GM06990 (cell line): ENCODE measurements around the gene ACOT13.
A peak's percentile ranks its signal among the peaks of the same experiment; 100 is the strongest.

Experiments
- DNase-seq: peaks from one replicate; pipeline ENCODE4 v3.0.0-alpha.2; 2011; ENCODE audit not compliant: insufficient read length; ENCODE audit errors: extremely low read depth
- H3K27me3 ChIP-seq: replicated peaks from 2 replicates; pipeline ENCODE4 v1.6.0; 2011; ENCODE audit warnings: low read length; ENCODE audit not compliant: control insufficient read depth, insufficient read depth
- H3K36me3 ChIP-seq: 2 replicates; pipeline ENCODE4 v1.5.1; 2011; ENCODE audit warnings: low read length; ENCODE audit not compliant: control insufficient read depth, insufficient read depth
- H3K4me3 ChIP-seq: replicated peaks from 2 replicates; pipeline ENCODE4 v1.5.1; 2011; ENCODE audit warnings: low read depth, mild to moderate bottlenecking, control low read depth, low read length
- TF ChIP-seq, protein P1 (sequence below): IDR thresholded peaks from 2 replicates; pipeline ENCODE4 v1.5.1; 2011; ENCODE audit warnings: low read length, control low read depth, mild to moderate bottlenecking, inconsistent platforms; ENCODE audit not compliant: insufficient read depth, poor library complexity, severe bottlenecking

The ACOT13 gene

DNA sequence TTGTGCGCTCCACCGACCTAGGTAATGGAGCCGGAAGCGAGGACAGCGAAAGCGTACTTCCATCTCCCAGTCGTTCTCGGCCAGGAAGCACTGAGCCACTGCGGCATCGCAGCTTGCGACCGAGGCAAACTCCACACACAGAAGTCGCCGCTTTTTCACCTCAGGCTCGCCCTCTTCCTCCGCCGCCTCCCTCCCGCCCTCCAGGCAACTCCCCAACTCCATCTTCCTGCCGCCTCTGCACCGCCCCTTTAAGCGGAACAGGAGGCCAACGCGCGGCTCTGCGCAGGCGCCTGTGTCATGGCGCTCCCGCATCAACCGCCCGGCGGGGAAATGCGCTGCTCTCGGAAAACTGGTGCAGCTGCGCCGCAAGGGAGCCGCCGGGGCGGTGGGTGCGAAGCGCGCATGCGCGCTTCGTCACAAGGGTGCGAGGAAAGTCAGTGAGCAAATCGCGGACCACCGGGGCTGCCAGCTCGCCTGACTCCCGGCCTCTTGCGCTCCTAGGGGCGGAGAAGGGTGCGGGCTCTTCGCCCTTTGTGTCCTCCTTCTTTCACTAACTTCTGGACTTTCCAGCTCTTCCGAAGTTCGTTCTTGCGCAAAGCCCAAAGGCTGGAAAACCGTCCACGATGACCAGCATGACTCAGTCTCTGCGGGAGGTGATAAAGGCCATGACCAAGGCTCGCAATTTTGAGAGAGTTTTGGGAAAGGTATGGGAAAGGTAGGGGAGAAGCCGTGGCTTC is at the start of gene ACOT13, which contains the start of gene TDP2:
TSS of gene ACOT13 (plus strand) at position 437 of the 737 bp plus-strand sequence. CDS start at position 624, 187 bp downstream.
TSS of gene TDP2 (minus strand) at position 259 of the 737 bp plus-strand sequence. CDS start at position 222, 37 bp downstream.
- Histone ChIP-seq H3K36me3 (peaks cover 5% of the 10 kb centered on the region), H3K27me3 (no peaks in the 10 kb centered on the region), H3K4me3 (peak within 1 kb of the TSS; percentile 94)
- TF ChIP-seq, protein P1, sequence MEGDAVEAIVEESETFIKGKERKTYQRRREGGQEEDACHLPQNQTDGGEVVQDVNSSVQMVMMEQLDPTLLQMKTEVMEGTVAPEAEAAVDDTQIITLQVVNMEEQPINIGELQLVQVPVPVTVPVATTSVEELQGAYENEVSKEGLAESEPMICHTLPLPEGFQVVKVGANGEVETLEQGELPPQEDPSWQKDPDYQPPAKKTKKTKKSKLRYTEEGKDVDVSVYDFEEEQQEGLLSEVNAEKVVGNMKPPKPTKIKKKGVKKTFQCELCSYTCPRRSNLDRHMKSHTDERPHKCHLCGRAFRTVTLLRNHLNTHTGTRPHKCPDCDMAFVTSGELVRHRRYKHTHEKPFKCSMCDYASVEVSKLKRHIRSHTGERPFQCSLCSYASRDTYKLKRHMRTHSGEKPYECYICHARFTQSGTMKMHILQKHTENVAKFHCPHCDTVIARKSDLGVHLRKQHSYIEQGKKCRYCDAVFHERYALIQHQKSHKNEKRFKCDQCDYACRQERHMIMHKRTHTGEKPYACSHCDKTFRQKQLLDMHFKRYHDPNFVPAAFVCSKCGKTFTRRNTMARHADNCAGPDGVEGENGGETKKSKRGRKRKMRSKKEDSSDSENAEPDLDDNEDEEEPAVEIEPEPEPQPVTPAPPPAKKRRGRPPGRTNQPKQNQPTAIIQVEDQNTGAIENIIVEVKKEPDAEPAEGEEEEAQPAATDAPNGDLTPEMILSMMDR: peak; percentile 59
- DNase-seq: peak; percentile 99

DNA sequence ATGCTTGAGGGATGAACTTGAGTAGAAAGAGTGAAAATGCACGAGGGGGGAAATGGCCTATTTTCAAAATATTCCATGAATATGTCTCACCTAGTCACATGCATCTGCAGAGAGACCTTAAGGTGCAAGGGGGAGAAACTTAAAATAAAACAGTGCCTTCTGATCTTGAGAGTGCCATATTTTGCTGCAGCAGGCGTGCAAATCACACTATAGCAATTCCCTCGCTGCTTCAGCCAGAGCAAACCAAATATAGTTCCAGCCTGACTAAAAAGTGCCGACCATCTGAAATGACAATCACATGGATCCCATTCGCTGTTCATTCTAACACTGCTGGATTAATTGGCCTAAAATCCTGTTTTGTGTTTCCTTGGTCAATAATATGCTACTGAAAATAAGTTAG is 47.2 kb upstream of the ACOT13 start:
- Histone ChIP-seq H3K4me3 (no peak overlapping the region), H3K27me3 (no peaks in the 10 kb centered on the region; the same call in 1 of the 2 replicates), H3K36me3 (no peaks in the 10 kb centered on the region)
- DNase-seq: no peak
- TF ChIP-seq, protein P1: no peak

DNA sequence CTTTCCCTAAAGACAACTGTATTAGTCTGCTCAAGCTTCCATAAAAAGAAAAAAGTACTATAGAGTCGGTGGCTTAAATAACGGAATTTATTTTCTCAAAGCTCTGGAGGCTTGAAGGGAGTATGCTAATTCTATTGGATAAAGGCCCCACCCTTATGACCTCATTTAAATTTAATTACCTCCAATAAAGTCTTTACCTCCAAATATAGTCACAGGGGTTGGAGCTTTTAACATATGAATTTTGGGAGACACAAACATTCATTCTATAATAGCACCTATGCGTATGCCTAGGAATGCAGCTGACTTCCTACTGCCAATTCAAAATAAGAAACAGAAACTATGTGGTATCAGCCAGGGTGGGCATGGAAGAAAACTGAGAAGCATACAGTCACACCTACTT is 46.2 kb upstream of the ACOT13 start:
- TF ChIP-seq, protein P1: no peak
- Histone ChIP-seq H3K4me3 (no peak overlapping the region), H3K27me3 (no peaks in the 10 kb centered on the region; the same call in 1 of the 2 replicates)

DNA sequence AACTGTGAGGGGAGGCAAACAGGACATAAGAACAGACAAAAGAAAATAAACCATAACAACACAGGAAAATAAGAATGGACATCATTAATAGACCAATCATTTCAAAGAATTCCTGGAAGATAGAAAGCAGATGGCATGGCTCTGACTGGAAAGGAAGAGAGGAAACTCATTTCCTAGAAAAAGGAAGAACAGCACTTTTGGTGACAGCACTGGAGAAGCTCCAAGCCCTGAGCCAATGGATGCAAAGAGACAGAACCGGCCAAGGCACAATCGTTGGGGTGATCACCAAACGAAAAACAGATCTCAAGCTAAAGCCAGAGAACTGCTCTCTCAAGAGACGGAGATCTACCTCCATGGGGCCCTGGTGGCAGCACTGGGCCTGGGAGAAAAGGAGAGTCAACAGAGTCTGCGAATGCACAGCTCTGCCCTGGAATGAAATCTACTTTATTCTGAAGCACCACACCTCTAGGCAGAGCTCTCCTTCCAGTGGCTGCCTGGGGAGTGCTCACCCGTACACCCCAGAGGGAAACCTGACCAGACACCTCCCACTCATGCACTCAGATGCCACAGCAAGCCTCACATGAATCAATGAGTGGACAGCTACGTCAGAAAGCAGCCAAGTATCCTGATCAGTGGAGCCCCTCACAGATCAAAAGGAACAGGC is 45.1 kb upstream of the ACOT13 start:
- Histone ChIP-seq H3K27me3 (no peaks in the 10 kb centered on the region; the same call in 1 of the 2 replicates), H3K4me3 (no peak overlapping the region), H3K36me3 (no peaks in the 10 kb centered on the region)
- TF ChIP-seq, protein P1: no peak
- no peak for DNase-seq

More for the DNA sequence above, 46.2 kb upstream of the ACOT13 start:
- no peaks in the 10 kb centered on the region for H3K36me3 ChIP-seq
- DNase-seq: no peak

DNA sequence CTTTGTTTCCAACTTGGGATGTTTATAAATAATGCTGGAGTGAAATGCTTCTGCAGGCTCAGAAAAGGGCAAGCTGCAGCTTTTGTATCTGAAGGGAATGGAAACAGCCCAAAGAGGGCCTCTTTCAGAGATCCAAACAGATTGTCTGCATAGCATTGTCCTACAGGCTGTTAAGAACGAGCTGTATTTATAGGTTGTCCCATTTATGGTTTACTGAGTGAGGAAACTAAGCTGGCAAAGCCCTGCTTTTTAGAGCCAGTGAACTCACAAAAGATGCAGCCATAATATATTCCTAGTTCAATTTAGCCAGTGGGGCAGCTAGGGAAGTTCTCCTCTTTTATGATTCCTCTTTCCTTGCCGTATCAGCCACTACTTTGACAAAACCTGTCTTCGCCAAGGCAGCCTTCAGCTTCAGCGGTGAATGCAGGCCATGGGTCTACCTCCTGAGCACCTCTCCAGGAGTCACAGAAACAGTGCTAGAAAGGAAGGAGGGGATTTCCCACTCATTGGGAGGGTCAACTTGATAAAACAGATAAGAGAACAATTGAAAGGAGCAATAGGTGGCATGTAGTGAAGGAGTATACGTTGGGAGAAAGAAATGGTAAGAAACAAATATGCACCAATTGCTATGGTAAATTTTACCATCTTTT is 35.9 kb upstream of the ACOT13 start:
- H3K4me3 ChIP-seq: no peak overlapping the region
- no peaks in the 10 kb centered on the region for H3K27me3 ChIP-seq
- no peaks in the 10 kb centered on the region for H3K36me3 ChIP-seq
- TF ChIP-seq, protein P1: no peak
- no peak for DNase-seq
